ENCODE results near the gene RPS6KA2. TPM values are rescaled to one million over a fixed set of nuclear protein-coding genes. Genes with fewer than 3 reads are reported as not detected.

RPS6KA2 gene
- total RNA-seq, 1 experiment from 2014 or later = 4.6 TPM

DNA sequence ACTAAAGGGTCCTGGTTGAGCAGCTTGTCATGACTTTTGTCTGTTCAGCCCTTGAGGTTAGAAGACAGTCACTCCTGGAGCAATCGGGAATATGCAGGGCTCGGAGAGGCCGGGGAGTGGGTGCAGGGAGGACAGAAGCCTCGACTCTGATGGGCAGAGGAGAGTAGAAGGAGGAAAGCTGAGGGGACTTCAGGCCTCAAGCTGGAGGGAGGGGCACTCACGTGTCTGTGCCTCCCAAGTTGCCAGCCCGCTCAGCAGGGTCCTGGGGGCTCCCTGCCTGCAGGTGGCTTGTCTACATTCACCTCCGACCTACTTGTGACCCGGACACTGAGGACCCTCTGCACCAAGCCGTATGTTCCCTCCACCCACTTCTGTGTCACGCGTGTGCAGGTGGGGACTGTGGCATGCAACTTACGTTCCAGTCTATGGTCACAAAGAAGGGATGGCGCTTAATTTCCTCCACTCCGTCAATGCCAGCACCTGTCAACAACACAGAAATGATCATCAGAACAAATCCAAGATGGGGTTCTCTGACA is 157.6 kb downstream of the RPS6KA2 start:
- DNase-seq (ENCODE audit: low spot score) = no peak

DNA sequence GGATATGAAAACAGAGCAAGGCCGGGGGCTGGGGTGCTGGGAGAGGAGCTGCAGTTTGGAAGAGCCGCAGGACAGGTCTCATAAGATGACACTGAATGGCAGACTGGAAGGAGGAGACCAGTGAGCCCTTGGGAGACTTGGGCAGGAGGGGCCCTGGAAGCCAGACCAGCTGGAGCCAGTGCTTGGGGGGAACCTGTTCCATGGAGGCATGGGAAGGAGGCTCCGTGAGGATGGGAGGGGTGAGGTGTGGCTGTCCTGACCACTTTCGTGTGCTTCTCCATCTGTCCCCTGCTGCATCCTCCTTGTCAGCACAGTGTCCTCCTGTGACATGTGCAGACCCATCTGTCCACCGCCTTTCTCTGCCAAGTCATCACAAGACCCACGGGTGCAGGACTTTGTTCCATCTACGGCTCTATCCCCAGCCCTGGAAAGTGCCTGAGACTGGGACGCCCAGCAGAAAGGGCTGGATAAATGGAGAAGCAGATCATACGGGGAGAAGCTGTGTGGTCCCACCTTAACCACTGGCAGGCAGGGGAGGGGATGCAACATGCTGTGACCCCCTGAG is 159.5 kb downstream of the RPS6KA2 start:
- DNase-seq (ENCODE audit: low spot score) = no peak

GRCh38 chr6:166466178-166467122 is 160.6 kb downstream of the RPS6KA2 start:
- no peak for DNase-seq (ENCODE audit: low spot score)

- DNase-seq (ENCODE audit: low spot score) = no peak
Measured at GRCh38 chr6:166465671-166466087, 161.4 kb downstream of the RPS6KA2 start.

DNA sequence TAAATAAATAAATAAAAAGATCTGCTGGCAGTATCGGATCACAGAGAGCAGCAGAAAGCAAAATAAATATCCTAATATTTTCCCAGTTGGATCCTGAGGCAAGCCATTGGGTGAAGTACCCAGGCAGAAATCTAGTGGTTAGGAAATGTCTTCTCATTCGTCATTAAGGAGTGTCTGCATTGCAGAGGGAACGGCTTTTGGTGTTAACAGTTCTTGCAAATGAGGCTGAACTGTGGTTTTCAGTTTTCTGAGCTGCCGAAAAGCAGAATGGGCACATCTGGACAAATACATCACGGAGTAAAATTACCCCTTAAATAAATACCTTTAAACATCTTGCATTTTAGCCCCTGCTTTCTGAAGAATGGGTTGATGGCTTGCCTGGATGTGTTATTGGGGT is 162.1 kb downstream of the RPS6KA2 start:
- no peak for DNase-seq (ENCODE audit: low spot score)

GRCh38 chr6:166464068-166465002 is 162.7 kb downstream of the RPS6KA2 start:
- no peak for DNase-seq (ENCODE audit: low spot score)

DNA sequence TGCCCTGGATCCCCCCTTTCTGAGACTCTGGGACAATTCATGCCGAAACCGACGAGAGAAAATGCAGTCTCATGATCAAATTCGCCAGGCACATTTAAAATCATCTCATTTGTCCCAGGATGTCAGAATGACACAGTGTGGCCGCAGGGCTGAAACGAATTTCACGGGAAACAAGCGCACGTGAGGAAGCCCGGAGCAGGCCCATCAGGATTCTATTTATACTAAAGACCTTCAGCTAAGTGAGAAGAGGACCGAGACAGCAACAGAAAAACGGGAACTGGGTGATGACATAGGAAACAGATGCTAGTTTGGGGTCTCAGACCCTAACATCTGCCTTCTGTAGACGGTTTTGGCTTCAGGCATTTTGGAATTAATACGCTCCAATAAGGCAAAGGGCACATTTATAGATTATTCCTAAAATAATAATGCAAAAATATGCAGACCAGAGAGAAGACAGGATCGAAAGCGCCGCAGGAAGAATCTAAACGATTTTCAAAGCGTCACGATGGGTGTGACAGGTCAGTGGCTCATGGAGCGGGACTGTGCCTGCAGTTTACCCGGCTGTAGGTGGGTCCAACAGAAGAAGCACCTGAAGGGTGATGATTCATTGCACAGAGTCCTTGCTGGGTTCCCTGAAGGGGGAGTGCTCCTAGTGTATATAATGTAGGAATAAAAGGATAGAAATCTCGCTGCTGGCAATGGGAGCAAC is 163.5 kb downstream of the RPS6KA2 start:
- DNase-seq (ENCODE audit: low spot score) = no peak

- no peak for DNase-seq (ENCODE audit: low spot score)
Measured at GRCh38 chr6:166462461-166463135, 164.5 kb downstream of the RPS6KA2 start.

- DNase-seq (ENCODE audit: low spot score) = no peak
Measured at GRCh38 chr6:166461821-166462460, 165.1 kb downstream of the RPS6KA2 start.

DNA sequence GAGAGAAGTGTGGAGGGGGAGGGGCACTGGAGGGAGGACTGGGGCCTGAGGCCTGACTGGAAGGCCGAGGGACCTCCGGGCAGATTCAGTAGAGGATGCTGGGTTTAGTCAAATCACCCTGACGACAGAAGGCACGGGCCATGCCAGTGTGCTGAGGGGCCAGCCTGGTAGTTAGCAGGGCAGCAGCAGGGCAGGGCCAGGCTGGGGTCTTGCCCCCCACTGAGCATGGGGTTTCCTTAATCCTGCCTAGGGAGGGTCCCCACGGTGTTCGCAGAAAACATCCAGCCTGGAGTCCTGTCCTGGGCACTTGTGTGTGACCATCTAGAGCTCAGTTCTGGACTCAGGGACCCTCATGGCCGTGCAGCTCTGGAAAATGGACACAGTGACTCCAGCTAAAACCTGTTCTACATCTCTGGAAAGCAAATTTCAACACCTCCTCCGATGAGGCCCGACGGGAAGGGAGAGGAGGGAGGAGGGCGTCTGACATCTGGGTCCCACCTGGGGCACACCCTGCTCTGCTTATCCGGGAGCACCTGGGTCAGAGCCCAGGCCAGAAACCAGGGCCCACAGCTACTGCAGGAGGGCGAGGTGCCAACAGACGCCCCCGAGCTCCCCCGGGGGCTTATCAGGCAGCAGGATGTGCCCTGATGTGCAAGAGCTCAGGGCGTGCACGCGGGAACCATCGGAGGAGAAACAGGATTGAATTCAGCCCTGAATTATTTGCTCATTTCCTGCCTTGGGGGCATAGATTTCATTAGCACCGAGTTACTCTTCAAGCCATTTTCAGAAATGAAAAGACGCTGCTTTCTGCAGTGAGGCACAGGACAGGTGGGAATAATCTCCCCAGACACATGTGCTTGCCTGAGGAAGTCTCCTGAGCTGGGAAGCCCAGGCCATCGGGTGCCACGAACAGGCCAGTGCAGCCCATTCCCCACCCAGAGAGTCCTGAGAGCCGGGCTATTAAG is 166.3 kb downstream of the RPS6KA2 start:
- no peak for DNase-seq (ENCODE audit: low spot score)

DNA sequence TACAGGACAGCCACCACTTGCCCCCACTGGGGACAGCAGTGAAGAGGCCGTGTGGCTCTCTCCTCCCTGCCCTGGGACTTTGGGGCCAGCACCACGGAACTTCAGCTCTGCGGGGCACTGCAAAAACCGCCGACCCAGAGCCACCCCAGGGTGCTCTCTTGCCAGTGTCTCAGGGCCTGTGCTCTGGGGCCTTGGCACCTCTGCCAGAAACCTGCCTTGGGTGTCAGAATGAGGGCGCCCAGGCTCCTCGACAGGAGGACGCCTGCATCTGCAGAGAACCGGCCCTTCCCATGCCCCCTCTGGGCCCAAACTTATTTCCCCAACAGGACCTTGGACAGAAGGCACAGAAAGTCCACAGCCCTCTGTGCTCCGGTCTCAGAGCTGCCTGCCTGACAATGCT is 167.1 kb downstream of the RPS6KA2 start:
- DNase-seq (ENCODE audit: low spot score) = no peak

GRCh38 chr6:166459272-166459671 is 167.8 kb downstream of the RPS6KA2 start:
- no peak for DNase-seq (ENCODE audit: low spot score)

DNA sequence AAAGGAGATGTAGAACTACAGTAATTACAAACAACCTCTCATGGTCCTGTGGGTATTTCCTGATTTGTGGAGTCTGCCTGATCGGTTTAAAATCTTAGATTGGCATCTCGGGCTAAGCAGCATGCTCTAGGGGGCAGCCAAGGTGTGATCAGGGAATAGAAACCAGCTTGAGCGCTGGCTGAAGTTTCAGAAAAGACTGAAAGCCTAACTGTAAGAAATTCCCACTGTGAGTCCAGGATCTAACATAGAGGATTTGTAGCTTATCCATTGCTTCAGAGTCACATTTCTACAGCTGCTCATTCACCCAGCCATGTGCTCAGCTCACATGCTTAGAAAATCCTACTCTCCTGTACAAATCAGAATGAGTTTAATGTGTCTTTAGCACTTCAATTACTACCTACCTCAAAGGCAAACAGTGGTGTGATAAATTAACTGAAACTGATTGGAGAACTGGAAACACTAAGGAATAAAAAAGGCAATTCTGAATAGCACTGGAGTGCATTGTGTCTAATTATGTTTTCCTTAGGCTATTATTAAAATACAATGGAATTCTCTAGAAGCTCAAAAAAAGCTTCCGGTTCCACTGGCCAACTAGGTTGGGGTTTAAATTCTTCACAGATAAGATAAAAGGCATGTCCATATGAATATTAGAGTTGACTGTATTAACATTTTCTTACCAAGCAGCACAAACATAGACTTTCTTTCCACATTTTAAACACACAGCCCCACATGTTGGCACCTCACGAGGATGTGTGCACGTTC is 170.5 kb downstream of the RPS6KA2 start:
- no peak for DNase-seq (ENCODE audit: low spot score)

DNA sequence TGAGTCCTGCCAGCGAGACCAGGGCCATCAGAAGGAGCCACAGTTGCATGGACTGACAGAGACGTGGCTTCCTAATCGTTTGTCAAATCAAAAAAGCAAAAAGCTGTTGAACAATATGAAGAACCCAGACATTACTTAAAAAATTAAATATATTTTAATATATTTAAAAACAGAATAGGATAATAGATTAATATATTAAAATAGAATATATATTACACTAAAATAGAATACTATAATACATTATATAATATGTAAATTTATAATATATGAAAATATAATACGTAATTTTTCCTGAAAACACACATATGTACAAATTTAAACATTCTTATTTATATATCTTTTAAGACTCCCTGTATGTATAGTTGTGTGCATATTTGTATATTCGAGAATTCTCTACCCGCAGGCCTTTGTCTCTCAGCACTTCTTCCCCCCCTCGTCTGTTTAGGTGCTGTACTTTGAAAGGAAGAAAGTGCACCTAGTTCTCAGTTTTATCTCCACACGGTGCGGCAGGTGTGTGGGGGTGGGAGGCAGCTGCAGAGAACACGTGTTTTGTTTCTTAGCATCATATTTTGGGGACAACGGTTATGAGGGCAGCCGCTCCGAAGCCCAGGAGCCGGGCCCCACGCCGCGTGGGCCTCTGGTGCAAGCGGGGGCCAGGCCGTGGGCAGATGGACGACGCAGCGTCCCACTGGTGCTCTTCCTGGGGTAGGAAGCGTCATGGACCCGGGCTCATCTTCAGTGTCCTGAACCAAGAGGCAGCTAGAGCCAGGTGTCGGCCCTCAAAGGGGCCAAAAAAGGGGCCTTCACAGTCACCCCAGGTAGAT is 172.1 kb downstream of the RPS6KA2 start:
- DNase-seq (ENCODE audit: low spot score) = no peak

- no peak for DNase-seq (ENCODE audit: low spot score)
Measured at GRCh38 chr6:166453651-166454050, 173.4 kb downstream of the RPS6KA2 start.

DNA sequence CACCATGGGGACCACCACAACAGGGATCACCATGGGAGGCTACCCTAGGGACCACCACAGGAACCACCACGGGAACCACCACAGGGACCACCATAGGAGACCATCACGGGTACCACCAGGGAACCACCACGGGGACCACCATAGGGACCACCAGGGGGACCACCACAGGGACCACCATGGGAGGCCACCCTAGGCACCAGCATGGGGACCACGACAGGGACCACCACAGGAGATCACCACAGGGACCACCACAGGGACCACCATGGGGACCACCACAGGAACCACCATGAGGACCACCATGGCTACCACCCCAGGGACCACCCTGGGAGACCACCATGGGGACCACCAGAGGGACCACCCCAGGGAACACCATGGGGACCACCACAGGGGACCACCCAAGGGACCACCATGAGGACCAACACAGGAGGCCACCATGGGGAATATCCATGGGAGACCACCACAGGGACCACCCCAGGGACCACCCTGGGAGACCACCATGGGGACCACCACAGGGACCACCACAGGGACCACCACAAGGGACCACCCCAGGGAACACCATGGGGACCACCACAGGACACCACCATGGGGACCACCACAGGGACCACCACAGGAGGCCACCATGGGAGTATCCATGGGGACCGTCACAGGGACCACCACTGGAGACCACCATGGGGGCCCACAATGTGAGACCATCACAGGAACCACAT is 176.7 kb downstream of the RPS6KA2 start:
- no peak for DNase-seq (ENCODE audit: low spot score)

GRCh38 chr6:166449641-166450040 is 177.4 kb downstream of the RPS6KA2 start:
- DNase-seq (ENCODE audit: low spot score) = no peak

All from H4 (cell line).